GM19351 (cell line): Measurements from ENCODE around the gene RGS1.
A peak's percentile ranks its signal among the peaks of the same experiment; 100 is the strongest.

ENCODE experiments used
- ATAC-seq: cut with Tn5 transposase; IDR thresholded peaks from one replicate; pipeline ENCODE4 v1.9.1; 2021; ENCODE audit warnings: mild to moderate bottlenecking, moderate library complexity; ENCODE audit not compliant: unreplicated experiment

The RGS1 gene

DNA sequence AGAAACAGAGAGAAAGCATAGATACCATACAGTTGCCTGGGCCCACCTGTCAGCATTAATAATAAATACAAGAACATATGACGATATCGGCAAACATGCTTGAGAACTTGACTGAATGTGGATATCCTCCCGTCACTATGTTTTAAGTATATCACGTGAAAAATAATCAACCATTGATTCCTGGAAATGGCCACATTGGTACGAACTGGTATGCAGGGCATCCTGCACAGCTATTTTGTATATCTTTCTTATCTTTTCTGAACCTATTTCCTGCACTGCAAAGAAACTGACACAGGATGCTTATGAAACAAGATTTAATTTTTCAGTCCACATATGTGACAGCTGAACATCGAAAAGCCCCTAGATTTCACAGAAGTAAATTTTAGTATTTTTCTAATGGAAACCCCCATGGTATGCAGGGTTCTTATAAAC lies 22.8 kb upstream of the RGS1 start:
- peak; percentile 24 for ATAC-seq

DNA sequence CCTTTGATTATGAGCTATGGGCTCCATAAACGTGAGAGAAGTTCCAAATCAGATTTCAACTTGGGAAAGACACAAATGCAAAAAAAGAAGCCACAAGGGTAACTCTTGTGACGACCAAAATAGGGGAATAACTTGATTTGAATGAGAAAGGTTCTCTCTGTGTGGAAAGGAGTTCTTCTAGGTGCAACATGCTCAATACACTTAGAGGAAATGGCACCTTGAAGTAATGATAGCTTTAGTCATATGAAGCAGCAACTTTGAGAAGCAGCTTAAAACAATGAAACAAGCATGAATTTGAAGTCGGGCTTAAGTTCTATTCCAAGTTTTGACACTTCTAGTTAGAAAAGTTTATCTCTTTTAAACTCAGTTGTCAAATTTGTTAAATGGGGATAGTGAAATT lies 21.8 kb upstream of the RGS1 start:
- peak; percentile 14 for ATAC-seq

DNA sequence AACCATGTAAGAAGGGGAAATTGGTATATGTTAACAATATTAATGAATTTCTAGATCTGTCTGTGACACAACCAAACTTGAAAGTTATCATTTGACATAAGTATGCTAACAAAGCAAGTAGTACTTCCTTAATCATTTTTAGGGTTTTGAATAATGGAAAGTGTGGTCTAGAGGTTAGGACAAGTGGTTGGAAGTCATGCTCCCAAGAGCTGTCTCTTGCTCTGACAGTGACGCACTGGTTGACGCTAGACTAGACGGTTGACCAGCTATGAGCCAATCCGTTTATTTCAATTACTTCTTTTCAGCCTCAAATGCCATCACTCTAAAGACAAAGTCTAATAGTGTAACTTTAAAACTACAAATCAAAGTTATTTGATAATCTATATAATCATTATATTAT lies 20.7 kb upstream of the RGS1 start:
- ATAC-seq, result no peak

DNA sequence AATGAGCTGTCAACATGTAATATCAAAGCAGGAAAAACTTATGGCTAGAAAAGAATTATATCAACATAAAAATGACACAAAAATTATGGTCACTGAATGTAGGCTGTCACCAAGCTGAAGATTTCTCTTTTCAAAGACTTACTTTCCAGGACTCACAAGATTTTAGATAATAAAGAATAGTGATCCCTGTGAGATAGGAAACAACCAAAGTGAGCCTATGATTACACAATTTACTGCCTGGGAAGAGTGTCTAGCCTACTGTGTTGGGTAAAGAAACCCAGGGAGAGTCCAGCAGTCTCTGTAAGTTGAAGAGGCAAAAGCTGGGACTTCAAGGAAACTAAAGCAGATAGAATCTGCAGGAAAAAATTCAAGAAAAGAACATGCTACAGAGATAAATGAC lies 20.2 kb upstream of the RGS1 start:
- ATAC-seq, result no peak

DNA sequence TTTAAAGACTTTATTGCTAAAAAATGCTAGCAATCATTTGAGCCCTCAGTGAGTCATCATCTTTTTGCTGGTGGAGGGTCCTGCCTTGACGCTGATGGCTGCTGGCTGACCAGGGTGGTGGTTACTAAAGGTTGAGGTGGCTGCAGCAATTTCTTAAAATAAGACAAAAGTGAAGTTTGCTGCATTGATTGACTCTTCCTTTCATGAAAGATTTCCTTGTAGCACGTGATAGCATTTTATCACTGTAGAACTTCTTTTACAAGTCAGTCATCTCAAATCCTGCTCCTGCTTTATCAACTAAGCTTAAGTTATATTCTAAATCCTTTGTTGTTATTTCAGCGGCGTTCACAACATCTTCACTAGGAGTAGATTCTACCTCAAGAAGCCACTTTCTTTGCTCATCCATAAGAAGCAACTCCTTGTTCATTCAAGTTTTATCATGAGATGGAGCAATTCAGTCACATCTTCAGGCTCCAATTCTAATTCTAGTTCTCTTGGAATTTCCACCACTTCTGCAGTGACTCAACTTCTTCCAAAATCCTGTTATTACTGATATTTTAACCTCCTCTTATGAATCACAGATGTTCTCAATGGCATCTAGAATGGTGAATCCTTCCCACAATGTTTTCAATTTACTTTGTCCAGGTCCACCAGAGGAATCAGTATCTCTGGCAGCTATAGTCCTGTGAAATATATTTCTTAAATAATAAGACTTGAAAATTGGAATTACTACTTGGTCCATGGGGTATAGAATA lies 17.6 kb upstream of the RGS1 start:
- no peak for ATAC-seq

DNA sequence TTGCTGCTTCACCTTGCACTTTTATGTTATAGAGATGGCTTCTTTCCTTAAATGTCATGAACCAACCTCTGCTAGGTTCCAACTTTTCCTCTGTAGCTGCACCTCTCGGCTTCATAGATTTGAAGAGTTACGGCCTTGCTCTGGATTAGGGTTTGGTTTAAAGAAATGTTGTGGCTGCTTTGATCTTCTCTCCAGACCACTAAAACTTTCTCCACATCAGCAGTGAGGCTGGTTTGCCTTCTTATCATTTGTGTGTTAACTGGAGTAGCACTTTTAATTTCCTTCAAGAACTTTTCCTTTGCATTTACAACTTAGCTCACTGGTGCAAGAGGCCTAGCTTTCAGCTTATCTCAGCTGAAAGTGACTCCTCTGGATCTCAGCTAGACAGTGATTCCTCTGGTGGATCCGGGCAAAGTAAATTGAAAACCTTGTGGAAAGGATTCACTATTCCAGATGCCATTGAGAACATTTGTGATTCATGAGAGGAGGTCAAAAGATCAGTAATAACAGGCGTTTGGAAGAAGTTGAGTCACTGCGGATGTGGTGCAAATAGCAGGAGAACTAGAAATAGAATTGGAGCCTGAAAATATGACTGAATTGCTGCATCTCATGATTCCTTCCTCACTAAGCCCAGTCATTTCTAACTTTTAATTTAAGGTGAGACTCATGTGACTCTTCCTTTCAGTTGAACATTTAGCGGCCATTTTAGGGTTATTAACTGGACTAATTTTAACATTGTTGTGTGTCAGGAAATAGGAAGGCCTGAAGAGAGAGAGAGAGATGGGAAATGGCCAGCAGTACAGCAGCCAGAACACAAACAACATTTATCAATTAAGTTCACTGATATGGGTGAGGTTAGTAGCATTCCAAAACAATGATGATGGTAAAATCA lies 16.2 kb upstream of the RGS1 start:
- ATAC-seq, result peak; percentile 82

DNA sequence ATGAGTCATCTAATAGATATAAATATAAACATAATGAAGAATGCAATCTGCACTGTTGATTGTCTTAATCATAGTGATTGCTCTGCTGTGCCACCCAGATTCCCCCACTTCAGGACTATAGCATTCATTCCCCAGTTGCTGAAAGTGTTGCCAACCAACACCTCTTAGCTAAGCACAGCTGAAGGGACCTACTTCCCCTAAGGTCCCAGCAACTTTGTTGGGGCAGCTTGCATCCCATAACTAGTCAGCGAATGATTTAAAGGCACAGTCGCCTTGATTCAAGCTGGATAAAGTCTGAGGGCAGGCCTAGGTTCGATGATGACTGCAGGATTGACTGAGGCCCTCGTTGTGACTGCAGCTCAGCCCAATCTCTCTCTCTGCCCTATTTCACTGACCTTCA lies 14.3 kb upstream of the RGS1 start:
- ATAC-seq, result no peak

DNA sequence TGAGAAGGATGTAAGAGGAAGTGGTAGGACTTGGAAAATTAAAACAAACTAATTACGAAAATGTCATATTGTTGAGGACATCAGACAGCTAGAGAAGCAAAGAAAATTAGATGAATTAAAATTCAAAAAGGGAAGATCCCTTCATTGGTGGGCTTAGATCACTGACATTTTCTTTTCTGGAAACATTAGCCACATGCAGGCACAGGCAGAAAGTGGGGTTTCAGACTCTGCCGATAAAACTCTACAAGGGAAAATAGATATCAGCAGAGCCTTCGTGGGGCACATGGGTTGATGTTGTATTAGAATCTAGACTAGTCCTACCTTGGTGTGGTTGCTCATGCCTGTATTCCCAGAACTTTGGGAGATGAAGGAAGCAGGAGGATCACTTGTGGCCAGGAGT lies 12.4 kb upstream of the RGS1 start:
- ATAC-seq, result no peak

DNA sequence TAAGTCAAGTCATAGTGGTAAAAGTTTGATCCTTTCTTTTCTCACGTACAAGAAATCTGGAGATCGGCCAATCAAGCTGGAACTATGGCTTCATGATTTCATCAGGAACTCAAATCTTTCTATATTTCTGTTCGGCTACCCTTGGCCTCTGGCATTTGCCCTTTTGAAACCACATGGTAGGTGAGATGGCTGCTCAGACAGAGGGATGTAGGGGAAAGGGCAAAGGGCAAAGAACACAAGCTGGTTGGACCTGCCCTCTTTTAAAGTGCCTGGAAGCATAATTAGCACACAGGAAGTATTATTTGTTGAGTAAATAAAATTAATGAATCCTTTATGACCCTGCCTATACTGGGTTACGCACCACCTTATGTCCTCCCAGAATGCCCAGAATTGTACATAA lies 11.5 kb upstream of the RGS1 start:
- ATAC-seq, result no peak

DNA sequence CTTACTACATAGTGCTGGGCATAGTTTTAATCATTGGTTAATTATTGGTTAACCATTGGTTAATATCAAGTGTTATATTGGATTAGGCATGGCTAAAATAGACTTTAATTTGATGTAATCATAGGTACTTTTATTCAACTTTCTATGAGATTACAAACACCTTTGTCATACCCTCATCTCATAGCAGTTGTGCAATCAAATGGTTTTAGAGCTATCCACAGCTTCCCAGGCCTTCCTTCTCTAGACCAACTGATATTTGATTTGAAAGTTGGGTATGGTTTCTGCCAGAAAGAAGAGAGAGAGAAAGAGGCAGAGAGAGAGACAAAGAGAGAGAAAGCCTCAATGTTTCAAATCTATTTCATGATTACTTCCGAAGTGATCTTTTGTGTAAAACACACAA lies 9.6 kb upstream of the RGS1 start:
- ATAC-seq, result no peak

DNA sequence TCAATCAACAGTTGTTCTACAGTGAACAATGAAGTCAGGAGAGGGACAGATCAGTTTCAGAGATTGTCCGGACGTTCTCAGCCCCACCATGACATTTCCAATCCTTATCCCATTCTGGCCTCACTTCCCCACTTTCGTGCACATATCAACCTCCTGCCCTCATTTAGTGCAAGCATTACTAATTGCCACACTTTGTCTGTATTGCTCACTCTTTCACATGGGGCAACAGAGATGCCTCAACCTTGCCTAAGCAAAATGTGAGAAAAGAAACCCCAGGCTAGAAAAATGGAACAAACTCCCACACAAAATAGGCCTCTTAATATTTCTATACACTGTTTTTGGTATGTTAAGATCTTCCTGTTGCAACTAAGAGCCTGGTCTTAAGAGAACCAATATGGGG lies 8.9 kb upstream of the RGS1 start:
- ATAC-seq, result peak; percentile 45

DNA sequence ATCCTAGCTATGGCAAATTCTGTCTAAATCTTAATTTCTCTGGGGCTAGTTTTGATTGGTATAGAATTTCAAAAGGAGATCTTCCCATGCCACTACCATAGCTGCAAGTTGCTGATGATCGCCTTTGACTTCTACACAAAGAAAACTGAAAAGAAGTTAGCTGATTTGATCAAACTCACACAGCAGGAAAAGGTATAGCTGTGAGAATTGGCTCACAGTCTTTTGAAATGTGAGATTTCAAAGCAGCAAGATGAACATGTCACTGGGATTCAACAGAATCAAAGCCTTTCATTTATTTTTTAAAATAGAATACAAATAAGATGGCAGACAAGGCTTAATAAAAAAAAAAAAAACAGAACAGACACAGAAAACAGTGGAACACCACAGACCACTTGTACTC lies 7.5 kb upstream of the RGS1 start:
- ATAC-seq, result no peak

DNA sequence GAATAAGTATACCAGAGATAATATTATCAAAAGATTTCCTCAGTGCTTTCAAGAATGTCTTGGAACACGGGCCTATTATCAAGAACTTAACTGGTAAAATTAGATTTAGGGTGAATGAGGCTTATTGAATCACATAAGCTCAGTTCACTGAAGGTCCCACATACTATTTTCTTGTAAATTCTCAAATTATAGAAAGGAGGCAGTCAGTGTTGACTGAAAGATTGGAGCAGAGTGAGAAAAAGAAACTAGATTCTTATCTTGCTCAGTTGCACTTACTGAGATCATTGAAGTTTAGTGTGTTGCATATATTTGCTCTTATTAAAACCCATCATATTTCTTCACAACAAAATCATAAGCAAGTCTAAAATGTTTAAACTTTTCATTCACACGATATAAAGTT lies 3.9 kb upstream of the RGS1 start:
- ATAC-seq, result no peak

DNA sequence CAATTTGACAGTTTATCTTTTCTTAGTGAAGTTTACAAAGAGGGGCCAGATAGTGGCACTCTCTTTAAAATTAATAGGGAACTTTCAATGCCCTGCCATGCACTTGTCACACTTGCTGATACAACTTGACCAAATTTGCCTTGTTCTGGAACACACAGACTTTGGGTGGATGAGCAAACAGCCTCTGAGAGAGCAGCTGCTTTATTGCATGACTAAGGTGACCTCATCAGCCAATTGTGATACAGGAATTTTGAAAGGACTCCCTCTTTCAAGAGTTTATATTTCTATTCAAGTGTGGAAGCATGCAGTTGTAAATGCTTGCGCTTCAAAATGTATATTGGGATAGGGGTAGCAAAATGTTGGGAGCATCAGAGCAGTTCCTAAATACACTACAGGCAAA lies 2.1 kb upstream of the RGS1 start:
- ATAC-seq, result no peak

DNA sequence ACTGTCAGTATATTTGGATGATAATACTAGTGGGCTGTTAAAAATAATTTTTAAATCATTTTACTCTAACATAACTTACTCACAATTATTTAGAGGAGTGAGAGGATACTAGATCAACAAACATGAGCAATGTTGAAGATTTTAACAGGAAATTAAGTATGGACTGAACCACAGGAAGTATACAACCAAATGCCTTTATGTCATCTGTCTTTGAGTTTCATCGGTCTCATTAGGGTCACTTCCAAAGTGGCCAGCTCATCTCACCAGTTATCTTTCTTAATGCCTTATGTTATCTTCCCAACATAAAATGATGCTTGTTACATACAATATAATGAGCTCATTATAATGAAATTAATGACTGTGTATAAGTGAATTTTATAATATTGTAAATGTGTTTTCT lies 1.5 kb upstream of the RGS1 start:
- ATAC-seq, result no peak

DNA sequence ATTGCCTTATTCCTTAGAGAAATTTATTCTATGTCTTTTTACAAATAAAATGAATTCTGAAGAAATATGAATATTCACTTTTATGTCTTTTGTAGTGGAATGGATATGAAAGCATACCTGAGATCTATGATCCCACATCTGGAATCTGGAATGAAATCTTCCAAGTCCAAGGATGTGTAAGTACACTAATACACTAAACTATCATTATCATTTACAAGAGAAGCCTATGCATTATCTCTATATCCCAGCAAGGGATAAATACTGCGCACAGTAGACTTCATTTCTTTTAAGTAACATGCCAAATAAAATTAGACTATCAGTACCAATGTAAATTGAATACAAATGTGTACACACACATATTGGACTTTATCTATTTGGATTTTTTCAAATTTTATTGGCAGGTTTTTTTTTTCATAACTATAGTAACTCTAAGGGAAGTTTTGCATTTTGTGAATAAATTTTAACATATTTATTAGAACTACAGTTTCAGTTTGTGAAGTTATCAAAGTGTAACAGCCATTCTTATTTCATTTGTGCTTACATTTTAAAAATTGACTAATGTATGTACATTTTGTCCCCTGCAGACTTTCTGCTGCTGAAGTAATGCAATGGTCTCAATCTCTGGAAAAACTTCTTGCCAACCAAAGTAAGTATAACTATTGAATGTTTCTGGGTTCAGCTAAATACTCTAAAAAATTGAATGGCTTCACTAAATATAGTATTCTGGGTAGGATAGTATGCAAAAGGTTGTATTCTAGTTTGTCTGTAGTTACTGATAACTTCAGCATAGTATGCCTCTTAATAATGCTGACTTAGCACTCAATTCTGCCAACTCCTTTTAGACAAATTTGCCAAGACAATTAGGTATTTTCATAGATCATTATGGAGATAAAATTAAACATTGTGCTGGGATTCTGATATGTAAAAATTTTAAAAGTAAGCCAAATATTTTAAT lies 894 bp downstream of the RGS1 start:
- ATAC-seq, result no peak

DNA sequence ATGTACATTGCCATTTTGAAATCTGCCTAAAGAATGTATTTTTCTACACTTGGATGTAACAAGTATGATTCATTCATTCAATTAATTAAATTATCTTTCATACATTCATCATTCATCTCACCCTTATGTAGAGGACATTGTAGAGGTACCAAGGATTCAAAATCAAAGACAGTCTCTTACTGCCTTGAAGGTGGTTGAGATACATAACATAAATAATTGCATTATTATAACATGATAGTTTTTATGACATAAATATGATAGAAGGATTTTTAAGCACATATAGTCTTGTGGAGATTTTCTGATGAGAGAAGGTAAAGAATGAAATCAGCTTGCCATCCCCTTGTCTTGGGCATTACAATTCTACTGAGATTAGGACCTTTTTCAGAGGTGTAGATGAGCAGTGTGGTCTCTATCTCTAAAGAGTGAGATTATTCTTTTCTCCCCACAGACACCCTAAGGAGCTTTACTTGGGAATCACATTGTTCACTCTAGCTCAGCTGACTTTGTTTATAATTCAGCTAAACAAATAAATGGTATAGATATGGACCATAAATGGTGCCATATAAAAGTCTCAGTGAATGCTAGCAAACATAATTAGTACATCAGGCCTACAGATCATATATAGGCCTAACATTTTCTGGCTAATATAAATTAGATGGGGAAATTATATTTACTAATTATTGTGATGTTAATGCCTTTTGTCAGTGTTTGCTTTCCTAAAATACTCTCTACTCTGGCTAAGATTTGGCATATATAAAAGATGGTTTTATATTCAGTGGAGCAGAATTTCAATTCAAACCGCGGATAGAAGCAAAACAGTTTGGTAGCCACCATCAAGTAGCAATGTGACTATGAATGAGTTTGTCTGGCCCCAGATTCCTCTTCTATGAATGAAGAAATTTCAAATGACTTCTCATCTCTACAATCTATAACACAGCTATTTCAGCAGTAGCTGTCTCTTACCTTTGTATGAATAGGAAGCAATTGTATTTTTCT lies 1.9 kb downstream of the RGS1 start:
- no peak for ATAC-seq

DNA sequence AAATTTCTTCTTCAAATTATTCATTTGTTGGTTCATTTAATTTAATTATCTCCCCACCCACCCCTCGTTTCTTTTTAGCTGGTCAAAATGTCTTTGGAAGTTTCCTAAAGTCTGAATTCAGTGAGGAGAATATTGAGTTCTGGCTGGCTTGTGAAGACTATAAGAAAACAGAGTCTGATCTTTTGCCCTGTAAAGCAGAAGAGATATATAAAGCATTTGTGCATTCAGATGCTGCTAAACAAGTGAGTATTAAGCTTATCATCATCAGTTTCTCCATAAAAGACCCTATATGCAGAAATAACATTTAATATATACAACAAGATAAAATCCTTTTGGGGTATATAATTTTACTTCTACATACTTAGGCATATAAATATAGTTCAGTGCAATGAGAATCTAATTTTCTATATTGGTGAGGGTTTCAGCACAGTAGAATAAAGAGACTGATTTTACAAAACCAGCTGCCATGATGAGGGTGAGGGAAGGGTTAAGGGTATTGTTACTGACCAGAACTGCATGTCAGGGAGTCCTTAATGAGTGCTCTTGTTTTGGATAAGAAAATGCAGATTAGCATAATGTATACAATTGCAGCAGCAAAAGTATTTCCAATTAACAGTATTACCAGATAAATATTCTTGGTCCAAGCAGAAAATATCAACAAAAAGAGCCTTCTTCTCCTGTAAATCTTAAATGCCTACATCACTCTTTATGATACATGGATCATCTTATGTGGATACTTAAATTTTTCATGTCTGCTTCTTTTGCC lies 2.8 kb downstream of the RGS1 start:
- no peak for ATAC-seq

DNA sequence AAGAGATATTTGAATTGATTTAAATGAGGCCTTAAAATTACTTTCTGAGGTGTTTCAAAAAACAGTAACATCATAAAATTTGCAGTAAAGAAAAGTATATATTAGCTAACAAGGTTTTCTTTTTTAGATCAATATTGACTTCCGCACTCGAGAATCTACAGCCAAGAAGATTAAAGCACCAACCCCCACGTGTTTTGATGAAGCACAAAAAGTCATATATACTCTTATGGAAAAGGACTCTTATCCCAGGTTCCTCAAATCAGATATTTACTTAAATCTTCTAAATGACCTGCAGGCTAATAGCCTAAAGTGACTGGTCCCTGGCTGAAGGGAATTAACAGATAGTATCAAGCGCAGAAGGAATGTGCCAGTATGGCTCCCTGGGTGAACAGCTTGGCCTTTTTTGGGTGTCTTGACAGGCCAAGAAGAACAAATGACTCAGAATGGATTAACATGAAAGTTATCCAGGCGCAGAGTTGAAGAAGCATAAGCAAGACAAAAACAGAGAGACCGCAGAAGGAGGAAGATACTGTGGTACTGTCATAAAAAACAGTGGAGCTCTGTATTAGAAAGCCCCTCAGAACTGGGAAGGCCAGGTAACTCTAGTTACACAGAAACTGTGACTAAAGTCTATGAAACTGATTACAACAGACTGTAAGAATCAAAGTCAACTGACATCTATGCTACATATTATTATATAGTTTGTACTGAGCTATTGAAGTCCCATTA lies 3.6 kb downstream of the RGS1 start:
- ATAC-seq, result peak; percentile 24
